NK-92 (cell line): ENCODE data around the gene ATAD2B.
"Not testable (repeated sequence)": the region's sequence is repeated elsewhere in the genome, so short reads cannot be mapped to it uniquely, and the experiment has no call there.

Experiments used
- DNase-seq: peaks from one replicate; lab custom pipeline; 2025; ENCODE audit not compliant: unreplicated experiment; lab: John Stamatoyannopoulos, UW

The ATAD2B gene

DNA sequence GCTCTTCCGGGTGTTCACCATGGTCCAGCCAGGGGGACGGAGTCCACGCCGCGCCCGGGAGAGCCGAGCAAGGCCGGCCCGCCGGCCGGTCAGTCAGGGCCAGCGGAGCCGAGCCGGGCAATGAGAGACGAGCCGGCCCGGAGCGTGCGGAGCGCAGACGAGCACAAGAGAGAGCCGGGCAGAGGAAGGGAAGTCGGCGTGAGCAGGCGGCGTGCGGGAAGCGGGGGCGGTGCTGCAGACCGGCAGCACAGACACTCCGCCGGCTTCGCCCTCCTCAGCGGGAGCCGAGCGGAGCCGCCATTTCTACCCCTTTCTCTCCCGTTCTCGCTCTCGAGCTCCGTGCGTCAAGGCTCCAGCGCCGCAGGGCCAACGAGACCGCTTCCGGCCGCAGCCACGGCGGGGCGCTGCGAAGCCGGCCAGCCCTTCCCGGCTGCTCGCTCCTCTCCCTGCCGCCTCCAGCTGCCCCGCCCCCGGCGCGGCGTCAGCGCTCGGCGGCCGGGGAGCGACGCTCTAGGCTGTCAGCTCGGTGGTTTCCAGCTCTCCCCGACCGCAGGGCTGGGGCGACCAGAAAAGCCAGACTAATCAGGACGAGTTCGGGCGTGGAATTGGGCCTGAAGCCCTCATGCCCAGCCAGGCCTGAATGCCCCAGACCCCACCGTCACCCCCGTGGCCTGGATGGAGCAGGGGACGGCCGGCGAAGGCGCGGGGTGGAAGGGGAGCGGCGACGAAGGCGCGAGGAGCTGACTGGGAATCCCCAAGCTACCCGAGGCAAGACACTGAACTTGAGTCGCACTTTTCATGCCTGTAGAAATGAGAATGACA, at the start of gene ATAD2B:
Gene ATAD2B, minus strand, starts transcription at position 374 of the 822 bp plus-strand sequence. Its CDS starts 353 bp downstream, at position 21.
- DNase-seq = peak; percentile 45

- DNase-seq = no peak
Observed at GRCh38 chr2:23967846-23968245, 40.9 kb upstream of the ATAD2B start.

GRCh38 chr2:23954325-23955014, 27.5 kb upstream of the ATAD2B start:
- DNase-seq = no peak

DNA sequence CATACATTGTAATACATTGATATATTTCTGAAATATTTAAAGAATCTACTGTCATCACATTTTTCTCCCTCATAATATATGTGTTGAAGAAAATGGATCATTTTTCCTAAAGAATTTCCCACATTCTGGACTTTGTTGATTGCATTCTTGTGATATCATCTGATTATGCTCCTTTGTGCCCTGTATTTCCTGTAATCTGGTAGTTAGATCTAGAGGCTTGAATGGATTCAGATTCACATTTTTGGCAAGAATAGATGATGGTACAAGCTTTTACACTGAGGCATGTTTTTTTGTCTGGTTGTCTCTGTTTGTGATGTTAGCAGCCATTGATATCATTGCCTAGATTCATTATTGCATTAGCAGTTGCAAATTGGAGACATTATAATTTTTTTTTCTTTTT, 26.7 kb upstream of the ATAD2B start:
- DNase-seq = no peak

DNA sequence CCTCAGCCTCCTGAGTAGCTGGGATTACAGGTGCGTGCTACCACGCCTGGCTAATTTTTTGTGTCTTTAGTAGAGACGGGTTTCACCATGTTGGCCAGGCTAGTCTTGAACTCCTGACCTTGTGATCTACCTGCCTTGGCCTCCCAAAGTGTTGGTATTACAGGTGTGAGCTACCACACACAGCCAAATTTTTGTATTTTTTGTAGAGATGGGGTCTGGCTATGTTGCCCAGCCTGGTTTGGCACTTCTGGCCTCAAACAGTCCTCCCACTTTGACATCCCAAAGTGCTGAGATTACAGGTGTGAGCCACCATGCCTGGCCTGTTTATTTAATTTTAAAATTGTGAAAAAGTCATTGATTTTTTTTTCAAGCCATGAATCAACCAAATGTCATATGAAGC, 25.6 kb upstream of the ATAD2B start:
- not testable (repeated sequence) for DNase-seq

DNA sequence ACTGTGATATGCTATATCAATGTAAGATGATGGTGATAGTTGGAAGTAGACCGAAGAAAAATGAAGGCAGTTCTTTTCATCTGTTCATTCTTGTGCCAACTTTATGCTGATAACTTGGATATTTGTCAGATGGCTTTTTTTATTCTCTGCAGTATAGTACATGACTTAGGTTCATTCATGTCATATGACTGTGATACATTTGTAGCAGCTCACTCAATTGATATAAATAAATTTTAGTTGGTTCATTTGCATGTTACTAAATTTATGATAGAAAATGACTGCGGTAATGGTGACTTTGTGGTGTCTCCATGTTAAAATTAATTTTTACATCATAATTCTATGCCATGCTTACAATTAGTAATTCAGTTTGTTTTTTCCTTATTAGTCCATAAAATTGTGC, 20.4 kb upstream of the ATAD2B start:
- no peak for DNase-seq

GRCh38 chr2:23944976-23945375, 18.1 kb upstream of the ATAD2B start:
- no peak for DNase-seq

GRCh38 chr2:23944527-23944926, 17.6 kb upstream of the ATAD2B start:
- DNase-seq = no peak

DNA sequence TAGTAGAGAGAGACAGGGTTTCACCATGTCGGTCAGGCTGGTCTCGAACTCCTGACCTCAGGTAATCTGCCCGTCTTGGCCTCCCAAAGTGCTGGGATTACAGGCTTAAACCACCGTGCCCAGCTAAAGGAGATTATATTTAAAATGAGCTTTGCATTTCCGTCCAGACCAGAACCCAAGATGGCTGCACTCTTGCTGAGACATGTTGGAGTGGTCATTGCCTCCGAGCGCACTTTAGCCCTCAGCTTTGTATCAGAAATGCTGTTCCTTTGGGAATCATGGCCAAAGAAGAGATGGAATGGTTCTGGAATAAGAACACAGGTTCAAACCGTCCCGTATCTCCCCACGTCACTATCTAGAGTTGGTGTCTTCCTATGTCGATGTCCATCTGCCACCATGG, 16.7 kb upstream of the ATAD2B start:
- no peak for DNase-seq

DNA sequence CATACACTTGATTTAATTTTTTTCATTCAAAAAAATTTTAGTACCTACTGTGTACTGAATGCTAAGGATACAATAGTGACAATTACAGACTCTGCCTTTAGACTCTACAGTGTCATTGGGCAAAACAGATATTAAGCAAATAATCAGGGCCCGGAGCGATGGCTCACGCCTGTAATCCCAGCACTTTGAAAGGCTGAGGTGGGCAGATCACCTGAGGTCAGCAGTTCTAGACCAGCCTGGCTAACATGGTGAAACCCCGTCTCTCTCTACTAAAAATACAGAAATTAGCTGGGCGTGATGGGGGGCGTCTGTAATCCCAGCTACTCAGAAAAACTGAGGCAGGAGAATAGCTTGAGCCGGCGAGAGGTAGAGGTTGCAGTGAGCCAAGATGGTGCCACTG, 14.7 kb upstream of the ATAD2B start:
- DNase-seq = no peak

GRCh38 chr2:23940718-23941620, 14.0 kb upstream of the ATAD2B start:
- no peak for DNase-seq

- DNase-seq = no peak
Observed at GRCh38 chr2:23939987-23940717, 13.2 kb upstream of the ATAD2B start, which contains the start of gene UBXN2A. Gene UBXN2A (plus strand): TSS chr2:23940463. CDS start chr2:23958315, 17,852 bp downstream.

- DNase-seq = no peak
Observed at GRCh38 chr2:23934259-23934658, 7.3 kb upstream of the ATAD2B start.

GRCh38 chr2:23926290-23926749, 603 bp downstream of the ATAD2B start:
- DNase-seq = no peak

GRCh38 chr2:23925702-23926289, 1.1 kb downstream of the ATAD2B start:
- no peak for DNase-seq

DNA sequence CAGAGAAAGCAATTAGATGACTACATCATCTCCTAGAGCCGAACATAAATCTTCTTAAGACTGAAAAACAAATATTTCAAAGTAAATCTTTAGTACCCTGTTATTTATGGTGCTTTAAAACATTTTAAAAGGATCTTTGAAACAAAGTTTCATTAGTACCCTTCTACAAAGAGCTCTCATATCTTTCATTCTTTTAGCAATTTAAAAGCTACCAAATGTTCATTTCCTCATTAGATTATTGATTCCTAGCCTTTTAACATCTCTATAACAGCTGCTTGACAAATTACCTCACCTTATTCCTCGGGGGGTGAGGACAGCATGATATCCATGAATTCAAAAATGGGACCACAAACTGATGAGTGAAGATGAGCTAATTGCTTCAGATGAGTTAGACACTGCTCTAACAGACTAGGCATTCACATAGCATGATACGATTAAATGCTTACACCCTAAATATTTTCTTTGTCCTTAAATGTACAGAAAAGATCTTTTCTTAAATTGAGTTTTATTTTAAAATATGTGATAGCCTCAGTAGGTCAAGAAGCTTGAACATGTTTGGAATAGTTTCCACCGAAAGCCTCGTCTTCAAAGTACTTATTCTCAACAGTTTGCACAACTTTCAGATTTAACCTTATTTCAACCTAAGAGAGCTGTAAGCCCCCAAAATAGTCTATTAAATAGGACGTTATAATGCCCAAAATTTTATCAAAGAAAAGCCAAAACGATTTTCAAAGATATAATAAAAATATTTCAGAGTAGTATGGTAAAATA, 2.1 kb downstream of the ATAD2B start:
- DNase-seq = no peak

GRCh38 chr2:23918837-23919489, 8.0 kb downstream of the ATAD2B start:
- DNase-seq = no peak

DNA sequence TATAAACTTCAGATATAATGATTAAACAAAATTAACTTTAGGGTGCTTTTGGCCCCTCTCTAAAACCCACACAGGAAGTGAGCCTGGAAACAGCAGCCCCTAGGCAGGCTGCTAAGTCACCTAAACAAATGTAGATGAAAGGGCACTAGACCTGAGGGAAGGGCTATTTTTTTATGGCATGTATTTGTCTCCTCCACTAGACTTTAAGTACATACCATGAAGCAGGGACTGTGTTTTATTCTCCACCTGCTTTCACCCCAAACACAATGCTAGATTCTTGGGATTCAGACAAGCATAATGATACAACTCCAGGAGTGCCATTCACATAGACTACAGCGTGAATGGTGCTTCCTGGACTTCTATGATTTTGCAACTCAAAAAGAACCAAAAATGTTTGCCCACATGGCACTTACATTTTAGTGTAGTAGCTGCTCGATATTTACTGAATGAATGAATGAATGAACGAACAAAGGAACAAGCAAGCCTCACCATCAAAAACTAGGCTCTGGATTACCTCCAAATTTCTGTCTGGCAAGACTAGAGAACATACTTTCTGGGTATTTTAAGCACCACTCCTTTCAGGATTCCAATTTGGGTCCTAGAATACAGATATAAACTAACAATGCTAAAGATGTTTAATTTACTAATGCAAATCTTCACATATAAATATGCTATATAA, 10.1 kb downstream of the ATAD2B start:
- DNase-seq = no peak
